ENCODE data around the gene TMEM256. TPM values are rescaled to one million over a fixed set of nuclear protein-coding genes. Genes with fewer than 3 reads are reported as not detected.

TMEM256 gene
- total and polyA plus RNA-seq, 9 of the 15 experiments (the other 6 are each of a cell fraction or from before 2014, with no cell fraction given) = 43.4 to 177 (median 68.5) TPM

GRCh38 chr17:7355573-7355972 is 48.3 kb downstream of the TMEM256 start (continued):
- TF ChIP-seq ZBTB34 (CRISPR knock-in tag; IDR thresholded peaks at IDR 0.05) = no peak
- no peak for TF ChIP-seq RFX1 (IDR thresholded peaks at IDR 0.05)

GRCh38 chr17:7355053-7355452 is 48.8 kb downstream of the TMEM256 start, which contains the start of gene TMEM95:
Gene TMEM95, plus strand, starts transcription at chr17:7355156. Its CDS starts 49 bp downstream, at chr17:7355205.
- 84% methylated on average over 5 of the region's 10 CpGs for WGBS (ENCODE audit: insufficient coverage, low coverage, missing lambda C conversion rate)
- Histone ChIP-seq H3K4me2 (ENCODE audit: insufficient read depth, low read length) (no peak within 1 kb of the TSS), H3K9me1 (ENCODE audit: control insufficient read depth, insufficient read depth, low read length) (no peaks in the 10 kb centered on the region), H3K9ac (ENCODE audit: insufficient read depth in 1 of 2, low read depth in 2 of 2, low read length in 2 of 2) (no peak within 1 kb of the TSS), H3K27ac (ENCODE audit: extremely low read depth, low read depth, low read length) (no peak within 1 kb of the TSS), H3K27me3 (ENCODE audit: control insufficient read depth in 2 of 2, insufficient read depth in 2 of 2, low read length in 2 of 2) (no peaks in the 10 kb centered on the region), H3K36me3 (ENCODE audit: control insufficient read depth, insufficient read depth, low read length) (no peaks in the 10 kb centered on the region), H3K79me2 (ENCODE audit: control insufficient read depth, insufficient read depth, low read length) (peaks cover 8% of the 10 kb centered on the region), H3K4me1 (replicated peaks in 1 of 2; ENCODE audit: control insufficient read depth in 2 of 2, insufficient read depth in 2 of 2, low read length in 2 of 2) (peaks cover 3 to 47% of the 10 kb centered on the region in 2 experiments; a peak in 3 of 5 replicates), H2AFZ (ENCODE audit: low read depth, low read length) (0 out of 2 replicates have a peak within 1 kb of the TSS, but pooled peaks have one; percentile 48), H4K20me1 (replicated peaks; ENCODE audit: control insufficient read depth, insufficient read depth, low read length) (no peaks in the 10 kb centered on the region), H3K4me3 (no peak within 1 kb of the TSS), H3K9me3 (replicated peaks; ENCODE audit: control insufficient read depth, insufficient read depth, low read depth, low read length) (no peaks in the 10 kb centered on the region)
- FAIRE-seq (no peak), ATAC-seq (no peak), DNase-seq (ENCODE audit: extremely low read depth in 1 of 4, low spot score in 3 of 4) (no peak)
- TF ChIP-seq, protein P1, sequence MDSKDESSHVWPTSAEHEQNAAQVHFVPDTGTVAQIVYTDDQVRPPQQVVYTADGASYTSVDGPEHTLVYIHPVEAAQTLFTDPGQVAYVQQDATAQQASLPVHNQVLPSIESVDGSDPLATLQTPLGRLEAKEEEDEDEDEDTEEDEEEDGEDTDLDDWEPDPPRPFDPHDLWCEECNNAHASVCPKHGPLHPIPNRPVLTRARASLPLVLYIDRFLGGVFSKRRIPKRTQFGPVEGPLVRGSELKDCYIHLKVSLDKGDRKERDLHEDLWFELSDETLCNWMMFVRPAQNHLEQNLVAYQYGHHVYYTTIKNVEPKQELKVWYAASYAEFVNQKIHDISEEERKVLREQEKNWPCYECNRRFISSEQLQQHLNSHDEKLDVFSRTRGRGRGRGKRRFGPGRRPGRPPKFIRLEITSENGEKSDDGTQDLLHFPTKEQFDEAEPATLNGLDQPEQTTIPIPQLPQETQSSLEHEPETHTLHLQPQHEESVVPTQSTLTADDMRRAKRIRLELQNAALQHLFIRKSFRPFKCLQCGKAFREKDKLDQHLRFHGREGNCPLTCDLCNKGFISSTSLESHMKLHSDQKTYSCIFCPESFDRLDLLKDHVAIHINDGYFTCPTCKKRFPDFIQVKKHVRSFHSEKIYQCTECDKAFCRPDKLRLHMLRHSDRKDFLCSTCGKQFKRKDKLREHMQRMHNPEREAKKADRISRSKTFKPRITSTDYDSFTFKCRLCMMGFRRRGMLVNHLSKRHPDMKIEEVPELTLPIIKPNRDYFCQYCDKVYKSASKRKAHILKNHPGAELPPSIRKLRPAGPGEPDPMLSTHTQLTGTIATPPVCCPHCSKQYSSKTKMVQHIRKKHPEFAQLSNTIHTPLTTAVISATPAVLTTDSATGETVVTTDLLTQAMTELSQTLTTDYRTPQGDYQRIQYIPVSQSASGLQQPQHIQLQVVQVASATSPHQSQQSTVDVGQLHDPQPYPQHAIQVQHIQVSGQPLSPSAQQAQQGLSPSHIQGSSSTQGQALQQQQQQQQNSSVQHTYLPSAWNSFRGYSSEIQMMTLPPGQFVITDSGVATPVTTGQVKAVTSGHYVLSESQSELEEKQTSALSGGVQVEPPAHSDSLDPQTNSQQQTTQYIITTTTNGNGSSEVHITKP (IDR thresholded peaks at IDR 0.05; ENCODE audit: partially characterized antibody) = no peak
- no peak for TF ChIP-seq HSF4 (CRISPR knock-in tag; IDR thresholded peaks at IDR 0.05; ENCODE audit: borderline replicate concordance)
- no peak for TF ChIP-seq CEBPB (tag; IDR thresholded peaks at IDR 0.05)
- no peak for TF ChIP-seq PHF20 (IDR thresholded peaks at IDR 0.05; ENCODE audit: partially characterized antibody)
- no peak for TF ChIP-seq CXXC5 (CRISPR knock-in tag; IDR thresholded peaks at IDR 0.05)
- no peak for TF ChIP-seq HDAC8 (tag; IDR thresholded peaks at IDR 0.05)
- TF ChIP-seq BMI1 (IDR thresholded peaks at IDR 0.05; ENCODE audit: low read length) = no peak
- TF ChIP-seq TBP (optimal IDR thresholded peaks at IDR 0.05; ENCODE audit: low read depth, low read length) = no peak
- TF ChIP-seq, protein P2, sequence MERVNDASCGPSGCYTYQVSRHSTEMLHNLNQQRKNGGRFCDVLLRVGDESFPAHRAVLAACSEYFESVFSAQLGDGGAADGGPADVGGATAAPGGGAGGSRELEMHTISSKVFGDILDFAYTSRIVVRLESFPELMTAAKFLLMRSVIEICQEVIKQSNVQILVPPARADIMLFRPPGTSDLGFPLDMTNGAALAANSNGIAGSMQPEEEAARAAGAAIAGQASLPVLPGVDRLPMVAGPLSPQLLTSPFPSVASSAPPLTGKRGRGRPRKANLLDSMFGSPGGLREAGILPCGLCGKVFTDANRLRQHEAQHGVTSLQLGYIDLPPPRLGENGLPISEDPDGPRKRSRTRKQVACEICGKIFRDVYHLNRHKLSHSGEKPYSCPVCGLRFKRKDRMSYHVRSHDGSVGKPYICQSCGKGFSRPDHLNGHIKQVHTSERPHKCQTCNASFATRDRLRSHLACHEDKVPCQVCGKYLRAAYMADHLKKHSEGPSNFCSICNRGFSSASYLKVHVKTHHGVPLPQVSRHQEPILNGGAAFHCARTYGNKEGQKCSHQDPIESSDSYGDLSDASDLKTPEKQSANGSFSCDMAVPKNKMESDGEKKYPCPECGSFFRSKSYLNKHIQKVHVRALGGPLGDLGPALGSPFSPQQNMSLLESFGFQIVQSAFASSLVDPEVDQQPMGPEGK (CRISPR knock-in tag; IDR thresholded peaks at IDR 0.05; ENCODE audit: borderline replicate concordance) = no peak
- TF ChIP-seq FUS (optimal IDR thresholded peaks at IDR 0.05; ENCODE audit: low read depth, low read length) = no peak
- TF ChIP-seq HMG20B (CRISPR knock-in tag; IDR thresholded peaks at IDR 0.05) = no peak
- no peak for TF ChIP-seq SIN3B (IDR thresholded peaks at IDR 0.05; ENCODE audit: low read depth)
- in situ Hi-C loops (cut with MboI) (loop anchor here (10.0 kb wide), 1 partner anchor 200 kb away; the partner anchor contains the start of gene TNFSF13), intact Hi-C loops (cut with micrococcal nuclease) (loop anchor here (5.0 kb wide), 2 partner anchors 147 to 207 kb away; partner anchors contain the start of gene SENP3)
- CTCF ChIA-PET (ENCODE audit: low intra/inter-chr PET ratio) = no interaction called here
- BruUV-seq (replicated peaks) = no TSS peak
- POLR2A ChIA-PET = interaction anchor here (0.7 kb wide), 1 partner anchor 273 kb away, joined by 4 read pairs; the partner anchor contains the start of gene SAT2
